RWPE1 (cell line): ENCODE data around the gene ZMIZ1.
A peak's percentile ranks its signal among the peaks of the same experiment; 100 is the strongest.

Experiments
- CTCF ChIA-PET: fragments of 350-600 bp; sonication (Branson Sonifier 250); formaldehyde crosslinking; extraction: SDS; loops from one replicate; lab custom pipeline; 2021; lab: Yijun Ruan, JAX
- POLR2A ChIA-PET: fragments of 400-600 bp; formaldehyde crosslinking; extraction: SDS; loops from one replicate; lab custom pipeline; 2020; ENCODE audit warnings: antibody characterized with exemption; ENCODE audit not compliant: low non-redundant PET; lab: Yijun Ruan, JAX
- DNase-seq: peaks from one replicate; pipeline ENCODE4 v3.0.0; 2012; ENCODE audit warnings: low spot score
- H3K27ac ChIP-seq: fragments of 450-650 bp; 2 replicates; pipeline ENCODE4 v1.5.1; 2017
- CTCF ChIP-seq: fragments of 450-650 bp; conservative IDR thresholded peaks from 2 replicates; pipeline ENCODE4 v1.5.1; 2017; ENCODE audit warnings: low read depth, mild to moderate bottlenecking

Gene ZMIZ1

GRCh38 chr10:79241629-79241989 lies 172.8 kb downstream of the ZMIZ1 start:
- CTCF ChIA-PET, result interaction anchor here (0.6 to 1.2 kb wide), 4 partner anchors 32 to 814 kb away, joined by 4 to 6 read pairs (median 4); no protein-coding TSS in a partner anchor
- POLR2A ChIA-PET, result interaction anchor here (0.5 to 0.6 kb wide), 2 partner anchors 13 to 81 kb away, joined by 3 to 4 read pairs; no protein-coding TSS in a partner anchor
- no peak for DNase-seq
- TF ChIP-seq CTCF, result no peak
- H3K27ac ChIP-seq, result peak overlapping the region; percentile 75

GRCh38 chr10:79241990-79242619 lies 173.3 kb downstream of the ZMIZ1 start:
- H3K27ac ChIP-seq, result peak overlapping the region; percentile 75
- CTCF ChIA-PET, result interaction anchor here (0.6 to 1.4 kb wide), 5 partner anchors 10 to 815 kb away, joined by 4 to 6 read pairs (median 4); no protein-coding TSS in a partner anchor
- POLR2A ChIA-PET, result interaction anchor here (0.5 to 0.6 kb wide), 2 partner anchors 13 to 81 kb away, joined by 3 to 4 read pairs; no protein-coding TSS in a partner anchor
- peak; percentile 79 for DNase-seq
- no peak for TF ChIP-seq CTCF

- H3K27ac ChIP-seq, result peak overlapping the region; percentile 75
- DNase-seq, result peak; percentile 89
- TF ChIP-seq CTCF, result no peak
- CTCF ChIA-PET, result interaction anchor here (1.2 to 1.4 kb wide), 2 partner anchors 9 to 50 kb away, joined by 4 read pairs; no protein-coding TSS in a partner anchor
- POLR2A ChIA-PET, result interaction anchor here (1.1 kb wide), 1 partner anchor 22 kb away, joined by 5 read pairs; no protein-coding TSS in a partner anchor
Measured at GRCh38 chr10:79242620-79243152, 173.9 kb downstream of the ZMIZ1 start.

GRCh38 chr10:79243181-79244067 lies 174.7 kb downstream of the ZMIZ1 start:
- ChIA-PET POLR2A (interaction anchor here (1.1 kb wide), 1 partner anchor 21 kb away, joined by 5 read pairs; no protein-coding TSS in a partner anchor), CTCF (interaction anchor here (0.6 to 1.4 kb wide), 2 partner anchors 9 to 14 kb away, joined by 3 to 4 read pairs; no protein-coding TSS in a partner anchor)
- DNase-seq, result peak; percentile 72
- H3K27ac ChIP-seq, result peak overlapping the region; percentile 75
- no peak for TF ChIP-seq CTCF

GRCh38 chr10:79244068-79244442 lies 175.3 kb downstream of the ZMIZ1 start:
- ChIA-PET CTCF (no interaction called here), POLR2A (no interaction called here)
- peak overlapping the region; percentile 75; the same call in 1 of the 2 replicates for H3K27ac ChIP-seq
- no peak for DNase-seq
- no peak for TF ChIP-seq CTCF
